Right lobe of liver (tissue), 6 donors: Measurements from ENCODE around the gene ANKRD44. TPM values are rescaled to one million over a fixed set of nuclear protein-coding genes. Genes with fewer than 3 reads are reported as not detected.

Source experiments
- ATAC-seq, 4 donors: fragments of 200-7000 bp; cut with Tn5 transposase; one replicate each; pipeline ENCODE4 v1.9.1; 2020; ENCODE audit warnings: mild to moderate bottlenecking in 4 of 4, moderate library complexity in 4 of 4
- DNase-seq, 3 donors: peaks; one replicate each; pipeline ENCODE4 v3.0.0-alpha.2; 2020
- H3K27ac ChIP-seq, 3 donors: fragments of 200-600 bp; one replicate each; pipeline ENCODE4 v1.8.0; 2022
- H3K27me3 ChIP-seq, 2 donors: fragments of 200-600 bp; one replicate each; pipeline ENCODE4 v1.8.0; 2022
- H3K36me3 ChIP-seq, 4 donors: fragments of 200-600 bp; sonication (generic) in 1 of 4; one replicate each; pipeline versions ENCODE4 v1.5.1 to v1.8.0; 2017 to 2022; ENCODE audit warnings: control low read depth in 1 of 4
- H3K4me1 ChIP-seq, 4 donors: fragments of 200-600 bp; sonication (generic) in 1 of 4; one replicate each; pipeline versions ENCODE4 v1.5.1 to v1.8.0; 2017 to 2022; ENCODE audit warnings: control low read depth in 1 of 4
- H3K4me3 ChIP-seq, 3 donors: fragments of 200-600 bp; one replicate each; pipeline ENCODE4 v1.8.0; 2022
- H3K9me3 ChIP-seq, 4 donors: fragments of 200-600 bp; sonication (generic) in 1 of 4; one replicate each; pipeline versions ENCODE4 v1.5.1 to v1.8.0; 2017 to 2022; ENCODE audit warnings: control low read depth in 1 of 4
- CTCF ChIP-seq, 4 donors: fragments of 200-600 bp in 3 of 4; fragments of 450-650 bp in 1 of 4; IDR thresholded peaks; one replicate each; pipeline versions ENCODE4 v1.5.1 to v1.8.0; 2016 to 2022; ENCODE audit warnings: antibody characterized with exemption in 4 of 4, mild to moderate bottlenecking in 2 of 4
- POLR2A ChIP-seq: fragments of 450-650 bp; IDR thresholded peaks from one replicate; pipeline ENCODE4 v1.6.1; 2017; ENCODE audit warnings: antibody characterized with exemption, mild to moderate bottlenecking
- WGBS: methylation state at CpG from one replicate; pipeline ENCODE4 v1.1.6; 2018; ENCODE audit warnings: low coverage, low lambda C conversion rate; ENCODE audit not compliant: insufficient coverage; ENCODE audit errors: missing lambda C conversion rate; 5-methylcytosine and 5-hydroxymethylcytosine counted together
- intact Hi-C, 2 donors: fragments of 100-400 bp; cut with DNase I; formaldehyde crosslinking; loops; one replicate each; pipeline versions ENCODE4 v1.11.2 to v1.14.1; 2022
- total RNA-seq, 6 experiments: library from RNA; depleted of rRNA in 2 of 6; stranded (reverse); fragments of >200 nt in 2 of 6; fragmentation: NEBNext Ultra II Directional in 3 of 6; extraction: Animal tissue kit (Norgen Biotek cat#: 25700) in 3 of 6; gene quantifications; one replicate each; pipeline versions ENCODE4 v1.1.0 to v1.2.4, GENCODE V29; 2016 to 2023
- donor health status: DM: no; HTN: yes; CAD: no.
- donor health status: DM: no; HTN: no; CAD: no.
- donor health status: DM: no; HTN: no; CAD: no.
- donor health status: DM: no; HTN: yes; CAD: no.
- donor health status: DM: no; HTN: yes; CAD: no.

ANKRD44 gene
- total RNA-seq, 6 experiments from 2014 or later: 7.9 to 19.5 (median 13.3) TPM

GRCh38 chr2:197265924-197266323 lies 44.7 kb downstream of the ANKRD44 start:
- 89% methylated on average over 5 of the region's 5 CpGs for WGBS
- TF ChIP-seq POLR2A (no peak), CTCF (IDR thresholded peaks at IDR 0.05) (no peak)
- ATAC-seq: no peak
- Histone ChIP-seq H3K4me1 (peaks cover 0 to 3% (median 0%) of the 10 kb centered on the region in 4 donors), H3K4me3 (no peak overlapping the region), H3K27me3 (no peaks in the 10 kb centered on the region), H3K36me3 (no peaks in the 10 kb centered on the region), H3K9me3 (no peaks in the 10 kb centered on the region), H3K27ac (no peak overlapping the region)
- no peak for DNase-seq
- intact Hi-C loops: no loop called here

DNA sequence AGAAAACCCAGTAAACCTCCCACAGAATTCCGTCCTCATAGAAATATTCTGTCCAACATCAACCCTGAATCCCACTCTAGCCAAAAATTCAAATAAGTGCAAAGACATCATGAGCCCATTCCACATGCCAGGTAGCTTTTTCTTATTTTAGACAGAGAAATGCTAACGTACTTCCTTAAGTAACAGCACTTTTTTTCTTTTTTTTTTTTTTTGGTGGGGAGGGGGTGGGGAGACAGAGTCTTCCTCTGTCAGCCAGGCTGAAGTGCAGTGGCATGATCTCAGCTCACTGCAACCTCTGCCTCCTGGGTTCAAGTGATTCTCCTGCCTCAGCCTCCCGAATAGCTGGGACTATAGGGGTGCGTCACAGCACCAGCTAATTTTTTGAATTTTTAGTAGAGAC lies 45.5 kb downstream of the ANKRD44 start:
- 78% methylated on average over 4 of the region's 4 CpGs for WGBS

GRCh38 chr2:197264332-197264731 lies 46.2 kb downstream of the ANKRD44 start:
- H3K27me3 ChIP-seq: no peaks in the 10 kb centered on the region
- no peak for DNase-seq
- no peak overlapping the region for H3K4me3 ChIP-seq
- H3K4me1 ChIP-seq: peaks cover 0 to 3% (median 0%) of the 10 kb centered on the region in 4 donors
- no peak overlapping the region for H3K27ac ChIP-seq
- no peaks in the 10 kb centered on the region for H3K9me3 ChIP-seq
- 72% methylated on average over 5 of the region's 5 CpGs for WGBS
- no peaks in the 10 kb centered on the region for H3K36me3 ChIP-seq
- intact Hi-C loops: no loop called here
- ATAC-seq: no peak
- TF ChIP-seq POLR2A (no peak), CTCF (IDR thresholded peaks at IDR 0.05) (no peak)

More for the DNA sequence above, 45.5 kb downstream of the ANKRD44 start:
- no peaks in the 10 kb centered on the region for H3K36me3 ChIP-seq
- H3K27me3 ChIP-seq: no peaks in the 10 kb centered on the region
- peaks cover 0 to 3% (median 0%) of the 10 kb centered on the region in 4 donors for H3K4me1 ChIP-seq
- no peaks in the 10 kb centered on the region for H3K9me3 ChIP-seq
- H3K4me3 ChIP-seq: no peak overlapping the region
- no peak for TF ChIP-seq POLR2A
- no peak for TF ChIP-seq CTCF (IDR thresholded peaks at IDR 0.05)
- intact Hi-C loops: no loop called here
- ATAC-seq (no peak), DNase-seq (no peak)
- H3K27ac ChIP-seq: no peak overlapping the region

DNA sequence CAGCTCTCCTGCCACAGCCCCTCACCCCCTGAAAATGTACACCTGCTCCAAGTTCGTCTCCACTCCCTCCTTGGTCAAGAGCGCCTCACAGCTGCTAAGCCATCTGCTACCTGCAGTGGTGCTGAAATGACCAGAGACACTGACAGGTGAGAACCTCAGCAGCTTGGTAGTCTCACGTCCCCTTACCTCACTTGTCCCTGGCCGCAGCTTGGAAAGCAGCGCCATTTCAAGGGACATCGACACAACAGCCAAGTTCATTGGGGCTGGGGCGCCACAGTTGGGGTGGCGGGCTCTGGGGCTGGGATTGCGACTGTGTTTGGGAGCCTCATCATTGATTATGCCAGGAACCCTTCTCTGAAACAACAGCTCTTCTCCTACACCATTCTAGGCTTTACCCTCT lies 47.5 kb downstream of the ANKRD44 start:
- ATAC-seq (no peak), DNase-seq (no peak)
- intact Hi-C loops: no loop called here
- TF ChIP-seq POLR2A (no peak), CTCF (IDR thresholded peaks at IDR 0.05) (no peak)
- H3K9me3 ChIP-seq: no peaks in the 10 kb centered on the region
- H3K27me3 ChIP-seq: no peaks in the 10 kb centered on the region
- 100% methylated on average over 3 of the region's 9 CpGs for WGBS
- no peak overlapping the region for H3K4me3 ChIP-seq
- H3K4me1 ChIP-seq: peaks cover 0 to 3% (median 0%) of the 10 kb centered on the region in 4 donors
- no peak overlapping the region for H3K27ac ChIP-seq
- H3K36me3 ChIP-seq: no peaks in the 10 kb centered on the region

DNA sequence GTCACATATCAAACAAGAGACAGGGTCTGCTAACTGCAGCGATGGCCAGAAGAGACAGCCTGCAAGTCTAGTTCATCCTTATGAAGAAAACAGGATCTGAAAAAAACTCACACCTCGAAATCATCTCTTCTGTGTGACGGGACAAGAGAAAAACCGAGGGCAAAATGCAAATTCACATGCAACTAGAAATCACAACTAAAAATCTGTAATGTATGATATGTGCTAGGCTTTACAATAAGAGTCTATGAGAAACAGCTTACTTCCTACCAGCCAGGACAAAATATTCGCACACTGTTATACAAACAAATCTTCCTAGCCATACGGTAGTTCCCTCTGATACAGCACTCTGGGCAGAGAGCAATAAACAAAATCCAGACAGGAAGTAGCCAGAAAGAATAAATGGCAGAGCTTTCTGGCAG lies 48.8 kb downstream of the ANKRD44 start:
- ATAC-seq: peak; percentile 48 to 75 (median 68)
- no peak for DNase-seq
- intact Hi-C loops: no loop called here
- H3K27ac ChIP-seq: peak overlapping the region; percentile 4 to 32 (median 27)
- H3K4me1 ChIP-seq: peaks cover 0 to 3% (median 0%) of the 10 kb centered on the region in 4 donors
- no peaks in the 10 kb centered on the region for H3K36me3 ChIP-seq
- 20% methylated on average over 6 of the region's 6 CpGs for WGBS
- TF ChIP-seq POLR2A (no peak), CTCF (IDR thresholded peaks at IDR 0.05) (no peak)
- H3K4me3 ChIP-seq: no peak overlapping the region
- H3K9me3 ChIP-seq: no peaks in the 10 kb centered on the region
- no peaks in the 10 kb centered on the region for H3K27me3 ChIP-seq
